Breast epithelium (tissue), 3 donors: ENCODE data around the gene BLOC1S3.

Source experiments
- CTCF ChIP-seq, 3 donors: fragments of 450-650 bp; IDR thresholded peaks; one replicate each; pipeline ENCODE4 v1.5.1; 2016 to 2017; ENCODE audit warnings: antibody characterized with exemption in 3 of 3, mild to moderate bottlenecking in 3 of 3, moderate library complexity in 3 of 3
- POLR2A ChIP-seq: fragments of 450-650 bp; IDR thresholded peaks from one replicate; pipeline ENCODE4 v1.6.1; 2016; ENCODE audit warnings: antibody characterized with exemption, mild to moderate bottlenecking, moderate library complexity

GRCh38 chr19:45215391-45216191 lies 37.0 kb downstream of the BLOC1S3 start:
- TF ChIP-seq CTCF (IDR thresholded peaks at IDR 0.05) = no peak
- TF ChIP-seq POLR2A = no peak
